Right renal cortex interstitium (tissue), 3 donors: ENCODE results near the gene AR. TPM values are rescaled to one million over a fixed set of nuclear protein-coding genes. Genes with fewer than 3 reads are reported as not detected.
"Not testable (repeated sequence)": the region's sequence is repeated elsewhere in the genome, so short reads cannot be mapped to it uniquely, and the experiment has no call there.

Source experiments
- DNase-seq, 3 donors: peaks; one replicate each; pipeline ENCODE4 v3.0.0-alpha.2; 2013; ENCODE audit warnings: low read depth in 3 of 3, low spot score in 2 of 3
- polyA plus RNA-seq, 3 donors: library from polyadenylated mRNA; unstranded; fragments of 120-200 nt; gene quantifications; one replicate each; pipeline ENCODE4 v1.2.1, GENCODE V29; 2013; ENCODE audit not compliant: insufficient read length in 3 of 3

The AR gene
- polyA plus RNA-seq, 3 donors, result 3.5 to 4.0 (median 3.6) TPM

DNA sequence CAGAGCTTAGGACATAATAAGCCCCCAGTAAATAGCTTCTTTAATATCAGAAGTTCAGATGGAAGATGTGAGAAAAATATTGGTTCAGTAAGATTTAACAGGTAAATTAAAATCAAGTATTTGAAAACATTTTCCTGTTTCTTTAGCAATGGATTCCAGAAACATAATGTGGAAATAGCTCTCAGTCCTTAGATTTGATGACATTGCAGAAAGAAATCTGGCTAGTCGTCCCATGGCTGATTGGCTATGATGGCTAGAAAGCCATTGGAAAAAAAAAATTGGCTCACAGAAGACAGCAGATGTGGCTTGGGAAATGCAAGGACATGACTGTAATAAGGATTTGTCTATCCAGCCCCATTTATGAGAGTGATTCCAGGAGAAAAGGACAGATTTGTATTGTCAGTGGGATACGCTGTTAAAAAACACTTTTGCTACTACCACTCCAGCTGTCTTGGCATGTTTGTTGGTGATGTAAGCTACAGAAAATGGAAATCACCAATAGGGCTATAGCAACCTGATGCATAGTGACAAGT is 78.3 kb downstream of the AR start:
- DNase-seq, result no peak

DNA sequence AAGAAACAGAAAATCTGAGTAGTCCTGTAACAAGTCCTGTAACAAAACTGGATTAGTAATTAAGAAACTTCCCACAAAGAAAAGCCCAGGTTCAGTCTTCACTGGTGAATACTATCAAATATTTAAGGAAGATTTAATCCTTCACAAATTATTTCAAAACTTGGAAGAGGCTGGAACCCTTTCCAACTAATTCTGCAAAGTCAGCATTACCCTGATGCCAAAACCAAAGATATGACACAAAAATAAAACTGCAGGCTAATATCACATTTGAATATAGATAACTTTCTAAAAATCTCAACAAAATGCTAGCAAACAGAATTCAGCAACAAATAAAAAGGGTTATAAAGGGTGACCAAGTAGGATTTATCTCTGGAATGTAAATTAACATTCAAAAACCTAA is 80.5 kb downstream of the AR start:
- DNase-seq, result no peak

GRCh38 chrX:67635424-67635823 is 91.6 kb downstream of the AR start:
- no peak for DNase-seq

DNA sequence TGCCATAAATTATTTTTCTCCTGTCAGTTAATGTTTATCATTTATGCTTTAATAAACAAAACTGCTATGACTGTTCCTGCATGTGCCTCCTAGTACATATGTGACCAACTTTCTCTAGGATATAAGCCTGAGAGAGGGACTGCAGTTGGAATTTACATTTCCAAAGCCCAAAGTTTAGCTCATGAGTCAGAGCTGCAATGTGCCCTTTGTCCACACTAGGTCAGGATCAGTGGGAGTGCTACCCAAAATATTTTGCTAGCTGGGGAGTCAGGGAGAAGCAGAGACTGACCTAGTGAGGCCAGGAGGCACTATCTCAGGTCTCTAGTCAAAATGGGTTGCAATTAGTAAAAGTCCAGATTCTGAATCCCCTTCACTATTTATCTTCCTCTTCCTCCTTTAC is 92.7 kb downstream of the AR start:
- no peak for DNase-seq

DNA sequence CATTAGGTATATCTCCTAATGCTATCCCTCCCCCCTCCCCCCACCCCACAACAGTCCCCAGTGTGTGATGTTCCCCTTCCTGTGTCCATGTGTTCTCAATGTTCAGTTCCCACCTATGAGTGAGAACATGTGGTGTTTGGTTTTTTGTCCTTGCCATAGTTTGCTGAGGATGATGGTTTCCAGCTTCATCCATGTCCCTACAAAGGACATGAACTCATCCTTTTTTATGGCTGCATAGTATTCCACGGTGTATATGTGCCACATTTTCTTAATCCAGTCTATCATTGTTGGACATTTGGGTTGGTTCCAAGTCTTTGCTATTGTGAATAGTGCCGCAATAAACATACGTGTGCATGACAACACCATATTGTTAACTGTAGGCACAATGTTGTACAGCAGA is 93.5 kb downstream of the AR start:
- DNase-seq, result not testable (repeated sequence)

DNA sequence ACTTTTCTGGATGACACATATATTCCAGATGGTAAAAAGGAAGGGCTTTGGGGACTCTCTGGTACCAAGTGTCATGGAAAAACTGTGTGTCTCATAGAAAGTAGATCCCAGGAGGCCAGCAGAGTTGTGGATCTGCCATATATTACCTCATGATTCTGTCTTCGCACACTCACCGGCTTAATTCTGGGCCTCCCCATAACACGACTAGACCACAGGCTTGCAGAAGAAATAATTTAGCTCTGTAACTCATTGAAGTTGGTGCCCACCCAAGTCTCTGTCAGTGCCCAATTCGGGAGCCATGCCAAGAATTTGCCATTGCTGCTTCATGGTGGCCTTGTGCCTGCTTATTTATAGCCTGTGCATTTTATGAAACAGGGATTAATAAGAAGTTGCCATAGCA is 104.5 kb downstream of the AR start:
- DNase-seq, result no peak

GRCh38 chrX:67651437-67652142 is 107.8 kb downstream of the AR start:
- no peak for DNase-seq

DNA sequence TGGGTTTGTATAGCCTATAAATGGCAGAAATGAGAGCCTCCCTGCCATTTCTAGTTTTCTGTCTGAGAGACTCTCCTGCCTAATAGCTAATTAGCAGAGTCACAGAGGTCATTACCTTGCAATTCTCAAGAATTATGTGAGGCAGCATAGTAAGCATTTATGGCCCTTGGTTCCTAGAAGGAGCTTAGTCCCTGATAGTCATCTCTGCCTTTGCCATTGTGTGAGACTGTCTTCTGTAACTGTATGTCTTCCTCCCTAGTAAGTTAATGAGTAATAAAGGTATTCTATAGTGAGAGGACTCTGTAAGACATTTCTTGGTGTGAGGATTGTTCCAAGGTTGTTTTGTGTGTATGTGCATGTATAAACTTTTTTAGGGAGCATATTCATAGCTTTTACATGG is 108.7 kb downstream of the AR start:
- no peak for DNase-seq

GRCh38 chrX:67654301-67654700 is 110.5 kb downstream of the AR start:
- DNase-seq, result no peak

GRCh38 chrX:67665583-67665982 is 121.8 kb downstream of the AR start:
- DNase-seq, result no peak

DNA sequence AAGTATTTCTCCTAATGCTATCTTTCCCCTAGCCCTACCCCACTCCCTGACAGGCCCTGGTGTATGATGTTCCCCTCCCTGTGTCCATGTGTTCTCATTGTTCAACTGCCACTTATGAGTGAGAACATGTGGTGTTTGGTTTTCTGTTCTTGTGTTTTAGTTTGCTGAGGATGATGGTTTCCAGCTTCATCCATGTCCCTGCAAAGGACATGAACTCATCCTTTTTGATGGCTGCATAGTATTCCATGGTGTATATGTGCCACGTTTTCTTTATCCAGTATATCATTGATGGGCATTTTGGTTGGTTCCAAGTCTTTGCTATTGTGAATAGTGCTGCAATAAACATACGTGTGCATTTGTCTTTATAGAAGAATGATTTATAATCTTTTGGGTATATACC is 126.9 kb downstream of the AR start:
- not testable (repeated sequence) for DNase-seq

DNA sequence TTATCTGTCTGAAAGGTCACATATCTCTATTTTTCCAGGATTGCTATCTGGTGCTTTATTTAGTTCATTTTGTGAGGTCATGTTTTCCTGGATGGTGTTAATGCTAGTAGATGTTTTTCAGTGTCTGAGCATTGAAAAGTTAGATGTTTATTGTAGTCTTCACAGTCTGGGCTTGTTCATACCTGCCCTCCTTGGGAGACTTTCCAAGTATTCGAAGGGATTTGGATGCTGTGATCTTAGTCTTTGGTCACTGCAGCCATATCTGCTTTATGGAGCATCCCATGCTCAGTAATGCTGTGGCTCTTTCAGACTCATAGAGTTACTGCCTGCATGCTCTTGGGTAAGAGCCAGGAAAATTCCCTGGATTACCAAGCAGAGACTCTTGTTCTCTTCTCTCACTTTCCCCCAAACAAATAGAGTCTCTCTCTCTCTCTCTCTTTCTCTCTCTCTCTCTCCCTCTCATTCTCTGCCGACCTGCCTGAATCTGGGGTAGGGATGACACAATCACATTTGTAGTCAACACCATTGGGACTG is 130.0 kb downstream of the AR start:
- no peak for DNase-seq

GRCh38 chrX:67674741-67675140 is 130.9 kb downstream of the AR start:
- no peak for DNase-seq

DNA sequence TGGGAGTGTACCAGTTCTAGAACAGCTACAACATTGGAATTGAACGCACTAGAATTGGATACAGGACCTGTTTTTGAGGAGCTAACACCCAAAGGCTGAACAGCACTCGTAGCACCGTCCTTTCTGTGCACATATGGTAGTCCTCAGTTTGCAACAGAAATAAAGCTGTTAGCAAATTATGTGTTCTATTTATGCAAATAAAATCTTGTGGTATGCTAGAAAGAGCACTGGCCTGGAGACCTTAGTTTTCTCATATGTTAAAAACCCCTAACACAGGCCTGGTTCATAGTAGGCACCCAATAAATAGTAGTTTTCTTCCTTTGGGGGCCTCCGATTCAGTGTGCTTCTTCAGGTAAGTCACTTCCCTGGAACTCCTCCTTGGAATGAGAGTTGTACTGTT is 140.3 kb downstream of the AR start:
- no peak for DNase-seq

GRCh38 chrX:67692246-67692645 is 148.4 kb downstream of the AR start:
- DNase-seq, result no peak

DNA sequence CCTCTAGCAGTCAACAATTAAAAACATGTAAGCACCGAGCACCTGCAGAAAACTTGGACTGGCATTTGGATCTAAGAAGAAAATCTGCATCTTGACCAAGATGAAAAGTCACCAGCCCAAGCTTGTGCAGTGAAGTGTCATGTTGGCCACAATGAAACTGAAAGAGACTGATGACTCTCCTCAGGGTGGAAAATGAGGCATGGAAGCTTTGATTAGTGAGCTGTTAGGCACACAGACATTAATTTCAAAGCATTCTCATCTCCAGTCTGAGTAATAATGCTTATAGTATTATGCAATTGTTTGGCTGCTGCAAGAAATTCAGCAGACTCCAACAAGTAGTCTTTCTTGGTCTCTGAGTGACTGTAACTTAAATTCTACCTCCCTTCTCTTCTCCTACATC is 150.1 kb downstream of the AR start:
- DNase-seq, result no peak

GRCh38 chrX:67697452-67697851 is 153.6 kb downstream of the AR start:
- no peak for DNase-seq

- no peak for DNase-seq
Measured at GRCh38 chrX:67700602-67701001, 156.8 kb downstream of the AR start.

GRCh38 chrX:67714004-67714403 is 170.2 kb downstream of the AR start:
- DNase-seq, result no peak

GRCh38 chrX:67717571-67717970 is 173.8 kb downstream of the AR start:
- no peak for DNase-seq

DNA sequence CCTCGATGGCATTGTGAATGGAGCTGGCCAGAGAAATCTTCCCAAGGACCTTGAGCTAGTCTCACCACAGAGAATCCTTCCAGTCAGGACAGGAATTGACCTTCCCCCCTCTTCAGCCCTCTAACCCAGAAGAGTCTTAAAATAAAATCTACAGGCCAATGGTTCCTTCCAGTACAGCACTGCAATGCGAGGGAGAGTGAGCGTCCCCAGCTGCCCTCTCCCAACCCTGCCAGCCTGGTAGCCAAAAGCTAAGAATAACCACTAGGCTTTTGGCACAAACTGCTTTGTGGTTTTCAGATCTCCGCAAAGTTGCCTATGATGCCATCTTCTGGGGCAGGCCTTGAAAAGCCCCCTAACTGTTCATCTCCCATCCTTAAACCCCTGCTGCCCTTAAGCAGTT is 175.1 kb downstream of the AR start:
- no peak for DNase-seq

DNA sequence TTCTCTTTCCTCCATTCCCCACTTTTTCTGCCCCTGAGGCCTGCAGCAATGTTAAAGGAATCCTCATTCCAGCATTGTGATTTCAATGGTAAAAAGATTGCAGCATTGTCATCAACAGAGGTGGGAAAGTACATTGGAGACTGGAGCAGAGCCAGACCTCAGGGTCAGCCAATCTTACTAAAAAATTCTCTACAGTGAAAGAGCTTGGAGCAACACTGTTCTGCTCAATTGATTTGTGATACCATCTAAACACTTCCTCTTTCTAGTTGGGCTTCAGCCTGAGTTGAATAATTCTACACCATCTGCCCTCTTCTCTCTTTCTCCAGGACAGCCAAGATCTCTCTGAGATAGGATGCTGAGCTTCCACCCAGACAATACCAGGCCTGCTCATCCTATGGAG is 176.5 kb downstream of the AR start:
- no peak for DNase-seq

DNA sequence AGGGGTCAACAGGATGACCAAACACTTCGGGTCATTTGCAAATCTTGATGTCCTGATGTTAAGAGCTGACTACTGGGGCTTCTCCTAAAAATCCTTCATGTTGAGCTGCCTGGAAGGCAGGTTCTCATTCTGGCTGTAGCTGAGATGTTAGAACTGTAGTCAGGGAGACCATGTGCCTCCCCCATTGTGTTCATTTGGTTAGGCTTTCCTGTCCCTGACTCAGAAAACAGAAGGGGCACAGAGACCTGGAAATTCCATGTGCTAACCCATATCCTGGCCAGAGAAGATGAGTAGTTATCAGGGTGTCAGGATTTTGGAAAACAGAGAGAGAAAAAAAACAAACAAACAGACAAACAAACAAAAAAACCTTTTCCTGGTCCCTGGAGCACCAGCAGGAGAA is 177.5 kb downstream of the AR start:
- no peak for DNase-seq
